Activated CD8-positive, alpha-beta T cell treated with anti-CD3 and anti-CD28 coated beads, Interleukin-2, amount 10 ng/mL, durations not matched to agents 7 days and 5 days (primary cell): Measurements from ENCODE around the gene FLOT1. TPM values are rescaled to one million over a fixed set of nuclear protein-coding genes. Genes with fewer than 3 reads are reported as not detected.

ENCODE experiments used
- ATAC-seq: fragments of 150-1000 bp; cut with Tn5 transposase; one replicate; pipeline ENCODE4 v1.10.0; 2021; ENCODE audit warnings: moderate library complexity
- CTCF ChIA-PET: fragments of 350-600 bp; sonication (Branson Sonifier 250); formaldehyde crosslinking; loops from one replicate; lab custom pipeline; 2021; ENCODE audit warnings: antibody characterized with exemption; lab: Charles Lee
- POLR2A ChIA-PET: fragments of 350-600 bp; sonication (Branson Sonifier 250); formaldehyde crosslinking; loops from one replicate; lab custom pipeline; 2021; ENCODE audit warnings: antibody characterized with exemption; lab: Charles Lee
- DNase-seq: peaks from one replicate; pipeline ENCODE4 v3.0.0-alpha.2; 2020
- H3K27ac Mint-ChIP-seq: one replicate; pipeline ENCODE4 v1.8.0; 2021; ENCODE audit warnings: mild to moderate bottlenecking, mixed read lengths
- H3K27me3 Mint-ChIP-seq: one replicate; pipeline ENCODE4 v1.8.0; 2021; ENCODE audit warnings: low read depth, mixed read lengths
- H3K36me3 Mint-ChIP-seq: one replicate; pipeline ENCODE4 v1.8.0; 2021; ENCODE audit warnings: low read depth, mixed read lengths
- H3K4me1 Mint-ChIP-seq: one replicate; pipeline ENCODE4 v1.8.0; 2021; ENCODE audit warnings: low read depth, mixed read lengths
- H3K4me3 Mint-ChIP-seq: one replicate; pipeline ENCODE4 v1.8.0; 2021; ENCODE audit warnings: mild to moderate bottlenecking, mixed read lengths
- H3K9me3 Mint-ChIP-seq: one replicate; pipeline ENCODE4 v1.8.0; 2022; ENCODE audit warnings: mixed read lengths; ENCODE audit not compliant: insufficient read depth
- total RNA-seq, 2 experiments: library from RNA; stranded (reverse); gene quantifications; one replicate each; pipeline ENCODE4 v1.2.3, GENCODE V29; 2021

Gene FLOT1
- total RNA-seq, 2 experiments from 2014 or later: 314 to 317 TPM

- ATAC-seq (peak; percentile 57), DNase-seq (no peak)
- H3K36me3 Mint-ChIP-seq: no peaks in the 10 kb centered on the region
- no peak overlapping the region for H3K4me3 Mint-ChIP-seq
- ChIA-PET CTCF (interaction anchor here (0.9 to 2.2 kb wide), 4 partner anchors 9 to 35 kb away, joined by 3 to 5 read pairs (median 3); no protein-coding TSS in a partner anchor), POLR2A (interaction anchor here (1.1 to 1.4 kb wide), 2 partner anchors 9 kb away, joined by 3 to 4 read pairs; no protein-coding TSS in a partner anchor)
- H3K27me3 Mint-ChIP-seq: no peaks in the 10 kb centered on the region
- H3K9me3 Mint-ChIP-seq: no peaks in the 10 kb centered on the region
- H3K4me1 Mint-ChIP-seq: peaks cover 81% of the 10 kb centered on the region
- H3K27ac Mint-ChIP-seq: peak overlapping the region; percentile 58
Measured at GRCh38 chr6:30778001-30778635, 35.6 kb upstream of the FLOT1 start.

DNA sequence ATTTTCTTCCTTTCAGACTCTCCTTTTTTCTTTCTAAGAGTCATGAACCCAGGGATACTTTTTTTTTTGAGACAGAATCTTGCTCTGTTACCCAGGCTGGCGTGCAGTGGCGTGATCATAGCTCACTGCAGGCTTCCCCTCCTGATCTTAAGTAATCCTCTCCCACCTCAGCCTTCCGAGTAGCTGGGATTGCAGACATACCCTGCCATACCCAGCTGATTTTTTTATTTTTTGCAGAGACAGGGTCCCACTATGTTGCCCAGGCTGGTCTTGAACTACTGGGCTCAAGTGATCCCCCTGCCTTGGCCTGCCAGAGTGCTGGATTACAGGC is 34.6 kb upstream of the FLOT1 start:
- ATAC-seq (no peak), DNase-seq (no peak)
- H3K36me3 Mint-ChIP-seq: peaks cover 3% of the 10 kb centered on the region
- ChIA-PET POLR2A (interaction anchor here (0.7 to 1.4 kb wide), 4 partner anchors 8 to 32 kb away, joined by 3 to 4 read pairs (median 3); partner anchors contain the start of gene IER3), CTCF (interaction anchor here (0.8 to 2.2 kb wide), 8 partner anchors 8 to 53 kb away, joined by 3 to 5 read pairs (median 3); partner anchors contain the start of gene IER3)
- no peaks in the 10 kb centered on the region for H3K9me3 Mint-ChIP-seq
- H3K4me1 Mint-ChIP-seq: peaks cover 84% of the 10 kb centered on the region
- no peak overlapping the region for H3K4me3 Mint-ChIP-seq
- no peaks in the 10 kb centered on the region for H3K27me3 Mint-ChIP-seq
- H3K27ac Mint-ChIP-seq: peak overlapping the region; percentile 64

- no peaks in the 10 kb centered on the region for H3K27me3 Mint-ChIP-seq
- peaks cover 3% of the 10 kb centered on the region for H3K36me3 Mint-ChIP-seq
- ChIA-PET POLR2A (interaction anchor here (0.7 to 1.4 kb wide), 4 partner anchors 7 to 32 kb away, joined by 3 to 4 read pairs (median 3); partner anchors contain the start of gene IER3), CTCF (interaction anchor here (0.8 to 2.2 kb wide), 8 partner anchors 8 to 54 kb away, joined by 3 to 5 read pairs (median 3); partner anchors contain the start of gene IER3)
- DNase-seq: no peak
- no peak overlapping the region for H3K4me3 Mint-ChIP-seq
- H3K27ac Mint-ChIP-seq: peak overlapping the region; percentile 64
- peaks cover 82% of the 10 kb centered on the region for H3K4me1 Mint-ChIP-seq
- H3K9me3 Mint-ChIP-seq: no peaks in the 10 kb centered on the region
- no peak for ATAC-seq
Measured at GRCh38 chr6:30776390-30777154, 34.1 kb upstream of the FLOT1 start.

- Mint-ChIP-seq H3K27ac (peak overlapping the region; percentile 54), H3K36me3 (peaks cover 6% of the 10 kb centered on the region), H3K4me3 (no peak overlapping the region), H3K27me3 (no peaks in the 10 kb centered on the region), H3K9me3 (no peaks in the 10 kb centered on the region), H3K4me1 (peaks cover 83% of the 10 kb centered on the region)
- ChIA-PET CTCF (no interaction called here), POLR2A (interaction anchor here (0.7 kb wide), 1 partner anchor 33 kb away, joined by 3 read pairs; no protein-coding TSS in a partner anchor)
- DNase-seq (no peak), ATAC-seq (no peak)
Measured at GRCh38 chr6:30775104-30775503, 32.6 kb upstream of the FLOT1 start.

GRCh38 chr6:30774701-30775100 is 32.2 kb upstream of the FLOT1 start:
- Mint-ChIP-seq H3K27me3 (no peaks in the 10 kb centered on the region), H3K4me1 (peaks cover 83% of the 10 kb centered on the region), H3K27ac (no peak overlapping the region), H3K9me3 (no peaks in the 10 kb centered on the region), H3K4me3 (no peak overlapping the region), H3K36me3 (peaks cover 6% of the 10 kb centered on the region)
- DNase-seq (no peak), ATAC-seq (no peak)
- ChIA-PET POLR2A (no interaction called here), CTCF (interaction anchor here (1.3 kb wide), 1 partner anchor 11 kb away, joined by 3 read pairs; no protein-coding TSS in a partner anchor)

DNA sequence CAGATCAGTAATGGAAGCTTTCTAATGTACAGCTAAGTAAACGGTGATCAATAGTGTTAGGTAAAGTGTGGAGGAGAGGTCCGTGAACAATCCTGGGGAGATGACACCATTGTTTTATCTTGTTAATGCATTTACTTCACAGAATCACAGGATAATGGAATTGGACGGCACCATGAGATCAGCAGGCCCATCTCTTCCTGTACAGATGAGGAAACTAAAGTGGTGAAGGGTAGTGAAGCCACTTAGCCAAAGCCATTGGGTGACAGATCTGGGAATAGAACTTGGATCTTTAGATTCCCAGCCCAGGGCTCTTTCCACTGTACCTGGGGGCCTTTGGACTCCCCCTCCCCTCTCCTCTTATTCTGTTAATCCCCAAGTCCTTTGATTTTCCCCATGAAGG is 28.1 kb upstream of the FLOT1 start:
- DNase-seq: no peak
- Mint-ChIP-seq H3K36me3 (peaks cover 6% of the 10 kb centered on the region), H3K4me1 (peaks cover 85% of the 10 kb centered on the region), H3K27me3 (no peaks in the 10 kb centered on the region), H3K9me3 (no peaks in the 10 kb centered on the region), H3K27ac (peak overlapping the region; percentile 75), H3K4me3 (no peak overlapping the region)
- CTCF ChIA-PET: interaction anchor here (0.9 to 1.8 kb wide), 3 partner anchors 11 to 29 kb away, joined by 3 to 11 read pairs (median 7); no protein-coding TSS in a partner anchor
- ATAC-seq: no peak
- POLR2A ChIA-PET: interaction anchor here (4.9 to 5.7 kb wide), 2 partner anchors 18 to 27 kb away, joined by 40 to 46 read pairs; partner anchors contain the start of genes FLOT1 and IER3

- peak overlapping the region; percentile 88 for H3K27ac Mint-ChIP-seq
- DNase-seq (no peak), ATAC-seq (no peak)
- peaks cover 6% of the 10 kb centered on the region for H3K36me3 Mint-ChIP-seq
- H3K4me3 Mint-ChIP-seq: peak overlapping the region; percentile 56
- H3K27me3 Mint-ChIP-seq: no peaks in the 10 kb centered on the region
- ChIA-PET POLR2A (interaction anchor here (0.9 to 5.7 kb wide), 9 partner anchors 9 to 88 kb away, joined by 3 to 46 read pairs (median 4); partner anchors contain the start of genes FLOT1 and IER3), CTCF (interaction anchor here (0.9 to 2.3 kb wide), 8 partner anchors 12 to 52 kb away, joined by 3 to 11 read pairs (median 6); no protein-coding TSS in a partner anchor)
- H3K9me3 Mint-ChIP-seq: no peaks in the 10 kb centered on the region
- H3K4me1 Mint-ChIP-seq: peaks cover 85% of the 10 kb centered on the region
Measured at GRCh38 chr6:30769853-30770524, 27.5 kb upstream of the FLOT1 start.

DNA sequence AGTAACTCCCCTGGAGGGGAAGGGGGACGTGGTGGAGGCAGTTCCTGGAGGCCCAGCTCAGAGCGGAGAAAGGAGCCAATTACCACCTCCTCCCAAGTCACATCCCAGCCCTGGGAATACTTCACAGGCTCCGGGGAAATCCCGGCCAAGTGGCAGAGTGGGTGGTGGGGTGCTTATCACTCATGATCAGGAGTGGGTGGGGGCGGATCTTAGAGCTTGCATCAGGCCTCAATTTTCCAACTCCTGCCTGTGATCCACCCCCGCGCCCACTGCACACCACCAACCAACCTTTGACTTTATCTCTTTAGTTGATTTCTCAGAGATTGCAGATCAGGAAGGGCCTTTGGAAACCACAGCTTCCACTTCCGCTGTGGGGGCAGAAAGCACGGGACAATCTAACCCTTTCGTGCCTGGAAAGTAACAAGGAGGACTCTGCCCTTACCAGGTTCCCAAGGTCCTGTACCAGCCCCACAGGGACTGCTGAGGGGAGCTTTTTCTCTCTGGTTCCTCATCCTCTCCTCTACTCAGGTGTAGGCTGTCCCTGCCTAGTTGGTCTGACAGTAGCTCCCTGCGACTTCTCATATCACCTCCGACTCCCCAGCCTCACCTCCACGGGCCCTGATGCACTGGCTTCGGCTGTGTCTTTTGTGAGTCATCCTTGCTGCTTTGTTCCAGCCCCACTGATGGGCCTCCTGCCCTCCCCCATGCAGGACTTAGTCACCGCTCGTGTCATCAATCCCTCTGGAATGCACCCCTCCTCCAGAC is 26.8 kb upstream of the FLOT1 start:
- H3K27ac Mint-ChIP-seq: peak overlapping the region; percentile 88
- peaks cover 9% of the 10 kb centered on the region for H3K36me3 Mint-ChIP-seq
- peak overlapping the region; percentile 56 for H3K4me3 Mint-ChIP-seq
- H3K27me3 Mint-ChIP-seq: no peaks in the 10 kb centered on the region
- DNase-seq (peak; percentile 86), ATAC-seq (peak; percentile 84)
- CTCF ChIA-PET: interaction anchor here (0.7 to 2.3 kb wide), 14 partner anchors 7 to 65 kb away, joined by 3 to 11 read pairs (median 4); partner anchors contain the start of gene IER3
- no peaks in the 10 kb centered on the region for H3K9me3 Mint-ChIP-seq
- H3K4me1 Mint-ChIP-seq: peaks cover 88% of the 10 kb centered on the region
- POLR2A ChIA-PET: interaction anchor here (0.5 to 5.7 kb wide), 15 partner anchors 8 to 240 kb away, joined by 3 to 46 read pairs (median 4); partner anchors contain the start of genes FLOT1 and IER3

GRCh38 chr6:30768634-30769087 is 26.2 kb upstream of the FLOT1 start:
- ChIA-PET POLR2A (interaction anchor here (0.5 to 5.7 kb wide), 12 partner anchors 10 to 239 kb away, joined by 3 to 46 read pairs (median 4); partner anchors contain the start of genes FLOT1 and IER3), CTCF (interaction anchor here (0.7 to 2.5 kb wide), 12 partner anchors 8 to 66 kb away, joined by 3 to 11 read pairs (median 4); partner anchors contain the start of gene IER3)
- peaks cover 10% of the 10 kb centered on the region for H3K36me3 Mint-ChIP-seq
- peak; percentile 50 for ATAC-seq
- no peak for DNase-seq
- no peaks in the 10 kb centered on the region for H3K27me3 Mint-ChIP-seq
- no peaks in the 10 kb centered on the region for H3K9me3 Mint-ChIP-seq
- H3K4me1 Mint-ChIP-seq: peaks cover 88% of the 10 kb centered on the region
- peak overlapping the region; percentile 88 for H3K27ac Mint-ChIP-seq
- peak overlapping the region; percentile 56 for H3K4me3 Mint-ChIP-seq

DNA sequence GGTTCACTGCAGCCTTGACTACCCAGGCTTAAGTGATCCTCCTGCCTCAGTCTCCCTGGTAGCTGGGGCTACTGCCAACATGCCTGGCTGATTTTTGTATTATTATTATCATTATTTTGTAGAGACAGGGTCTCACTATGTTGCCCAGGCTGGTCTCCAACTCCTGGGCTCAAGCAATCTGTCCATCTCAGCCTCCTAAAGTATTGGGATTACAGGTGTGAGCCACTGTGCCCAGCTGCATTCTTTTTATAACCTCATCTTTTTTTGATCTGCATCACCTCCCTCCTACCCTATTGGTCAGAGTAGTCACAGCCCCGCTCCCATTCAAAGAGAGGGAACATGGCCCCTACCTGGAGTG is 25.4 kb upstream of the FLOT1 start:
- POLR2A ChIA-PET: interaction anchor here (0.6 to 5.7 kb wide), 5 partner anchors 20 to 52 kb away, joined by 4 to 46 read pairs (median 7); partner anchors contain the start of genes FLOT1 and IER3

More for the DNA sequence above, 25.4 kb upstream of the FLOT1 start:
- peaks cover 88% of the 10 kb centered on the region for H3K4me1 Mint-ChIP-seq
- H3K36me3 Mint-ChIP-seq: peaks cover 10% of the 10 kb centered on the region
- ATAC-seq: no peak
- no peak for DNase-seq
- no peaks in the 10 kb centered on the region for H3K27me3 Mint-ChIP-seq
- H3K27ac Mint-ChIP-seq: peak overlapping the region; percentile 88
- H3K9me3 Mint-ChIP-seq: no peaks in the 10 kb centered on the region
- CTCF ChIA-PET: interaction anchor here (0.9 to 2.5 kb wide), 10 partner anchors 11 to 52 kb away, joined by 3 to 11 read pairs (median 6); partner anchors contain the start of gene IER3
- H3K4me3 Mint-ChIP-seq: peak overlapping the region; percentile 37
